Measurements from ENCODE around the gene SOS2.

The SOS2 gene

DNA sequence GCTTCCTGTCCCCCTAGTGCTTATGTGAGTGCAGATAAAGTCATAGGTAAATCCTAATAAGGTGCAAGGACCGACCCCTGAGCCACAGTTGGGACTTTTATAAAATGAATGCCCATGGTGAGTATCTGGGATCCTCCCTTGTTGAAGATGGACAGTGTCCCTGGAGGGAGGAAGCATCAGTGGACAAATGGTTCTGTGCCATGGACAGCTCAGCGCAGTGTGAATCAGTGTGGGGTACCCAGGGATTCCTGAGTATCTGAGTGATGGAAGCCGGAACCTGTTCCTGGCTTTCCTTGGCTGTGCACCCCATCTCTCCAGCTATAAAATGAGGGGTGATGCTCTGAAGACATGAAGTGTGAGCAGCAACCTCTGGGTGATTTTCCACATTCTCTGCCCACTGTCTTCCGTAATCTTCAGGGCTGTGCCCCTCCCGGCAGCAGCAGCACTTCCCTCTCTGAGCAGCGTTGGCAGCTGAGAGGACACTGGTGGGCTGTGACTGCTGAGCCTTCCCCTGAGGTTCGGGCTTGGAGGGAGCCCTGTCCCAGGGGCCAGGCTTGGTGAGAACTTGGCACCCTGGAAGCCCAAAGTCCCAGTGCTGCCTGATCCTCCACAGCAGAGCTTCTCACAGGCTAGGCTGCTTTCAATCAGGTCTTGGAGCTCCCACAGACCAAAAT is 140.0 kb downstream of the SOS2 start:
- no peak for TF ChIP-seq POLR2AphosphoS5 (IDR thresholded peaks at IDR 0.05; ENCODE audit: low read depth, low read length)
- no peak for TF ChIP-seq SPI1 (IDR thresholded peaks at IDR 0.05; ENCODE audit: low read depth, low read length)
- no peak for TF ChIP-seq POLR2A (IDR thresholded peaks at IDR 0.05; ENCODE audit: low read depth, low read length)
- no peak for TF ChIP-seq PAX5 (IDR thresholded peaks at IDR 0.05; ENCODE audit: insufficient read depth, low read length, severe bottlenecking)
- TF ChIP-seq TAF1 (IDR thresholded peaks at IDR 0.05; ENCODE audit: low read depth, low read length): no peak
- TF ChIP-seq POU2F2 (IDR thresholded peaks at IDR 0.05; ENCODE audit: low read depth, low read length): no peak
- no peak for FAIRE-seq
- no peak for DNase-seq (ENCODE audit: insufficient read length, low spot score)

DNA sequence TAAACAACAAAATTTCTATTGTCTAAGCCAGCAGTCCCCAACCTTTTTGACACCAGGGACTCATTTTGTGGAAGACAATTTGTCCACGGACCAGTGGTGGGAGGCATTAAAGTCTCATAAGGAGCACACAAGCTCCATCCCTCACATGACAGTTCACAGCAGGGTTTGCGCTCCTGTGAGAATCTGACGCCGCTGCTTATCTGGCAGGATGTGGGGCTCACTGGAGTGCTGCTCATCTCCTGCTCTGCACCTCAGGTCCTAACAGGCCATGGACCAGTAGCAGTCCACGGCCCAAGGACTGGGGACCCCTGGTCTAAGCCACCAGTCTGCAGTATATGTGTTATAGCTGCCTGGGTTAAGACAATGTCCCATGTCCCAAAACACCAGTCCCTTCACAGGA is 142.2 kb downstream of the SOS2 start:
- DNase-seq (ENCODE audit: insufficient read length, low spot score): no peak
- no peak for FAIRE-seq
- TF ChIP-seq POLR2A (IDR thresholded peaks at IDR 0.05; ENCODE audit: low read depth, low read length) (no peak), PAX5 (IDR thresholded peaks at IDR 0.05; ENCODE audit: insufficient read depth, low read length, severe bottlenecking) (no peak), TAF1 (IDR thresholded peaks at IDR 0.05; ENCODE audit: low read depth, low read length) (no peak), POLR2AphosphoS5 (IDR thresholded peaks at IDR 0.05; ENCODE audit: low read depth, low read length) (no peak), POU2F2 (IDR thresholded peaks at IDR 0.05; ENCODE audit: low read depth, low read length) (no peak), SPI1 (IDR thresholded peaks at IDR 0.05; ENCODE audit: low read depth, low read length) (no peak)

DNA sequence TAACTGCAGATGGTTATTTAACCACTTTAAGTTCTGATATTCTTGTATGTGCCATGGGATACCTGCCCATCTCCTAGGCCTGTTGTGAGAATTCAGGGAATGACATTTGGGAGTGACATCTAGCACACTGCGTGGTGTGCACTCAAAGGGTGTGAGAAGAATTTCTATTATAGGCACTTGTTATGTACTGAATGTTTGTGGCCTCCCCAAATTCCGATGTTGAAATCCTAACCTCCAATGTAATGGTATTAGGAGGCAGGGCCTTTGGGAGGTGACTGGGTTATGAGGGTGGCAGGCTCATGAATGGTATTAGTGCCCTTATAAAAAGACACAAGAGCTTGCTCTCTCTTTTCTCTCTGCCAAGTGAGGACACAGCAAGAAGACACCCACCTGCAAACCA is 142.6 kb downstream of the SOS2 start:
- no peak for TF ChIP-seq PAX5 (IDR thresholded peaks at IDR 0.05; ENCODE audit: insufficient read depth, low read length, severe bottlenecking)
- no peak for TF ChIP-seq TAF1 (IDR thresholded peaks at IDR 0.05; ENCODE audit: low read depth, low read length)
- no peak for TF ChIP-seq POLR2A (IDR thresholded peaks at IDR 0.05; ENCODE audit: low read depth, low read length)
- TF ChIP-seq POLR2AphosphoS5 (IDR thresholded peaks at IDR 0.05; ENCODE audit: low read depth, low read length): no peak
- TF ChIP-seq POU2F2 (IDR thresholded peaks at IDR 0.05; ENCODE audit: low read depth, low read length): no peak
- no peak for TF ChIP-seq SPI1 (IDR thresholded peaks at IDR 0.05; ENCODE audit: low read depth, low read length)
- no peak for FAIRE-seq
- DNase-seq (ENCODE audit: insufficient read length, low spot score): no peak

DNA sequence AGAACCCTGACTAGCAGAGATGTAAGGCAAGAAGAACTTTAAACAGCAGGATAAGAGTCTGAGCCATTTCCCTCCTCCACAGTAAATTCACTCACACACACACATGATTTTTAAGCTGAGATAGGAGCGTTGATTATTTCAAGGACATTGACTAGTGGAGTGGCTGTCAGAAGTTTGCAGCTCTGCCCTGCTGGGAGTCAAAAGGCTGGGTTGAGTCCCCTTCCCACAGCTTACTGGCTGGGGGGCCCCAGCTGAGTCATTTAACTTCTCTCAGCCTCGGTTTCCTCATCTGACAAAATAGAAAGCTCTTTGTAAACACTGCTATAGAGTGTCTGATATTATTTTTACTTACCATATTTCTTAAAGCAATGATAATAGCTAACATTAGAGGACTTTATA is 143.3 kb downstream of the SOS2 start:
- FAIRE-seq: no peak
- no peak for DNase-seq (ENCODE audit: insufficient read length, low spot score)
- no peak for TF ChIP-seq PAX5 (IDR thresholded peaks at IDR 0.05; ENCODE audit: insufficient read depth, low read length, severe bottlenecking)
- TF ChIP-seq POLR2A (IDR thresholded peaks at IDR 0.05; ENCODE audit: low read depth, low read length): no peak
- TF ChIP-seq POU2F2 (IDR thresholded peaks at IDR 0.05; ENCODE audit: low read depth, low read length): no peak
- no peak for TF ChIP-seq TAF1 (IDR thresholded peaks at IDR 0.05; ENCODE audit: low read depth, low read length)
- no peak for TF ChIP-seq SPI1 (IDR thresholded peaks at IDR 0.05; ENCODE audit: low read depth, low read length)
- no peak for TF ChIP-seq POLR2AphosphoS5 (IDR thresholded peaks at IDR 0.05; ENCODE audit: low read depth, low read length)

- DNase-seq (ENCODE audit: insufficient read length, low spot score): no peak
- TF ChIP-seq SPI1 (IDR thresholded peaks at IDR 0.05; ENCODE audit: low read depth, low read length) (no peak), PAX5 (IDR thresholded peaks at IDR 0.05; ENCODE audit: insufficient read depth, low read length, severe bottlenecking) (no peak), POLR2A (IDR thresholded peaks at IDR 0.05; ENCODE audit: low read depth, low read length) (no peak), TAF1 (IDR thresholded peaks at IDR 0.05; ENCODE audit: low read depth, low read length) (no peak), POLR2AphosphoS5 (IDR thresholded peaks at IDR 0.05; ENCODE audit: low read depth, low read length) (no peak), POU2F2 (IDR thresholded peaks at IDR 0.05; ENCODE audit: low read depth, low read length) (no peak)
- no peak for FAIRE-seq
Observed at GRCh38 chr14:50087341-50088116, 143.8 kb downstream of the SOS2 start.

GRCh38 chr14:50086321-50086711 is 145.1 kb downstream of the SOS2 start:
- DNase-seq (ENCODE audit: insufficient read length, low spot score) (no peak), FAIRE-seq (no peak)
- TF ChIP-seq SPI1 (IDR thresholded peaks at IDR 0.05; ENCODE audit: low read depth, low read length): no peak
- TF ChIP-seq TAF1 (IDR thresholded peaks at IDR 0.05; ENCODE audit: low read depth, low read length): no peak
- no peak for TF ChIP-seq POLR2A (IDR thresholded peaks at IDR 0.05; ENCODE audit: low read depth, low read length)
- no peak for TF ChIP-seq POLR2AphosphoS5 (IDR thresholded peaks at IDR 0.05; ENCODE audit: low read depth, low read length)

- peak; percentile 96 for FAIRE-seq
- DNase-seq (ENCODE audit: insufficient read length, low spot score): no peak
- TF ChIP-seq POU2F2 (IDR thresholded peaks at IDR 0.05; ENCODE audit: low read depth, low read length) (peak; percentile 77; the same call in 1 of the 2 replicates), TAF1 (IDR thresholded peaks at IDR 0.05; ENCODE audit: low read depth, low read length) (0 out of 2 replicates have a peak, but pooled peaks have one; percentile 12), SPI1 (IDR thresholded peaks at IDR 0.05; ENCODE audit: low read depth, low read length) (peak; percentile 75), POLR2A (IDR thresholded peaks at IDR 0.05; ENCODE audit: low read depth, low read length) (no peak), PAX5 (IDR thresholded peaks at IDR 0.05; ENCODE audit: insufficient read depth, low read length, severe bottlenecking) (peak; percentile 47), POLR2AphosphoS5 (IDR thresholded peaks at IDR 0.05; ENCODE audit: low read depth, low read length) (0 out of 2 replicates have a peak, but pooled peaks have one; percentile 22)
Observed at GRCh38 chr14:50085570-50086320, 145.6 kb downstream of the SOS2 start.

DNA sequence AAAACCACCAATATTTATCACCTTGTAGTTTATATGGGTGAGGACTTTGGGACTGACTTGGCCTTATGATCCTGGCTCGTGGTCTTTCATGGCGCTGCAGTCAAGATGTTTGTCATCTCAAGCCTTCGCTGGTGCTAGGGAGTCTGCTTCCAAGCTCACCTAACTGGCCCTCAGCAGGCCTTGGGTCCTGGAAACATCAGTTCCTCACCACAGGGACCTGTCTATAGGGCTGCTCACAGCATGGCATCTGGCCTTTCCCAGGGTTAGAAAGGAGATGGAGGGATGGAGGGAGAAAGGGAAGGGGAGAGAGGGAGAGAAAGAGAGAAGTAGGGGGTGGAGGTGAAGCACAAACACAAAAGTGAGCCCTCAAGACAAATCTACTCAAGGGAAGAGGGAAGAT is 146.7 kb downstream of the SOS2 start:
- FAIRE-seq (no peak), DNase-seq (ENCODE audit: insufficient read length, low spot score) (no peak)
- TF ChIP-seq POLR2A (IDR thresholded peaks at IDR 0.05; ENCODE audit: low read depth, low read length) (no peak), PAX5 (IDR thresholded peaks at IDR 0.05; ENCODE audit: insufficient read depth, low read length, severe bottlenecking) (no peak), TAF1 (IDR thresholded peaks at IDR 0.05; ENCODE audit: low read depth, low read length) (no peak), SPI1 (IDR thresholded peaks at IDR 0.05; ENCODE audit: low read depth, low read length) (no peak), POU2F2 (IDR thresholded peaks at IDR 0.05; ENCODE audit: low read depth, low read length) (no peak), POLR2AphosphoS5 (IDR thresholded peaks at IDR 0.05; ENCODE audit: low read depth, low read length) (no peak)

All from GM12891 (cell line).